HEK293 (cell line): ENCODE measurements around the gene RBM4B.

ENCODE experiments used
- CTCF ChIA-PET: fragments of 350-600 bp; formaldehyde crosslinking; extraction: SDS; loops from one replicate; lab custom pipeline; 2021; ENCODE audit warnings: antibody characterized with exemption; lab: Yijun Ruan, JAX
- POLR2A ChIA-PET: fragments of 300-600 bp; formaldehyde crosslinking; extraction: SDS; loops from one replicate; lab custom pipeline; 2020; ENCODE audit warnings: antibody characterized with exemption, inconsistent platforms; lab: Yijun Ruan, JAX
- H3K27ac ChIP-seq: fragments of 200-500 bp; sonication (Bioruptor generic); 2 replicates; pipeline ENCODE4 v1.5.1; 2014; ENCODE audit warnings: low read depth, low read length, control low read depth, inconsistent platforms; ENCODE audit errors: extremely low read depth
- H3K36me3 ChIP-seq, 2 experiments: fragments of 200-500 bp in 1 of 2; sonication (Bioruptor generic) in 1 of 2; 1 replicate in 1 of 2; 2 replicates in 1 of 2; pipeline ENCODE4 v1.5.1; 2014 to 2017; ENCODE audit warnings: inconsistent platforms in 2 of 2, low read length in 2 of 2; ENCODE audit not compliant: control insufficient read depth in 2 of 2, insufficient read depth in 1 of 2
- H3K4me1 ChIP-seq: fragments of 200-500 bp; sonication (Bioruptor generic); 2 replicates; pipeline ENCODE4 v1.5.1; 2014; ENCODE audit warnings: mild to moderate bottlenecking, low read length, inconsistent platforms; ENCODE audit not compliant: control insufficient read depth, insufficient read depth
- H3K4me3 ChIP-seq: 2 replicates; pipeline ENCODE4 v1.5.1; 2011; ENCODE audit warnings: low read depth, mild to moderate bottlenecking, control low read depth, low read length, moderate library complexity
- H3K9me3 ChIP-seq: fragments of 200-500 bp; sonication (Bioruptor generic); 2 replicates; pipeline ENCODE4 v1.5.1; 2014; ENCODE audit warnings: low read depth, low read length, inconsistent platforms; ENCODE audit not compliant: control insufficient read depth, insufficient read depth
- RBAK ChIP-seq: fragments of 450-650 bp; formaldehyde crosslinking; IDR thresholded peaks from 2 replicates; pipeline ENCODE4 v1.5.1; 2016; ENCODE audit warnings: missing biosample characterization, missing genetic modification characterization
- REPIN1 ChIP-seq: fragments of 450-650 bp; formaldehyde crosslinking; IDR thresholded peaks from 2 replicates; pipeline ENCODE4 v1.5.1; 2017; ENCODE audit warnings: missing biosample characterization, missing genetic modification characterization, low read depth
- SETDB1 ChIP-seq: IDR thresholded peaks from one replicate; pipeline ENCODE4 v1.6.1; 2017; ENCODE audit warnings: mild to moderate bottlenecking, low read length, moderate library complexity, mixed read lengths; ENCODE audit not compliant: insufficient read length
- ZBTB8A ChIP-seq: fragments of 450-650 bp; formaldehyde crosslinking; IDR thresholded peaks from 2 replicates; pipeline ENCODE4 v1.5.1; 2016; ENCODE audit warnings: missing biosample characterization, missing genetic modification characterization
- ZNF112 ChIP-seq: fragments of 450-650 bp; formaldehyde crosslinking; IDR thresholded peaks from 2 replicates; pipeline ENCODE4 v1.5.0; 2017; ENCODE audit warnings: missing biosample characterization, missing genetic modification characterization
- ZNF140 ChIP-seq: fragments of 450-650 bp; formaldehyde crosslinking; IDR thresholded peaks from 2 replicates; pipeline ENCODE4 v1.5.1; 2016; ENCODE audit warnings: missing biosample characterization, missing genetic modification characterization
- ZNF169 ChIP-seq: fragments of 450-650 bp; formaldehyde crosslinking; IDR thresholded peaks from 2 replicates; pipeline ENCODE4 v1.5.1; 2016; ENCODE audit warnings: missing biosample characterization, missing genetic modification characterization
- ZNF214 ChIP-seq: fragments of 450-650 bp; formaldehyde crosslinking; IDR thresholded peaks from 2 replicates; pipeline ENCODE4 v1.5.1; 2017; ENCODE audit warnings: missing biosample characterization, mild to moderate bottlenecking, missing genetic modification characterization, borderline replicate concordance
- ZNF335 ChIP-seq: fragments of 450-650 bp; formaldehyde crosslinking; conservative IDR thresholded peaks from 2 replicates; pipeline ENCODE4 v1.5.1; 2016; ENCODE audit warnings: missing biosample characterization, missing genetic modification characterization
- ZNF416 ChIP-seq: fragments of 450-650 bp; formaldehyde crosslinking; IDR thresholded peaks from 2 replicates; pipeline ENCODE4 v1.5.1; 2016; ENCODE audit warnings: missing biosample characterization, missing genetic modification characterization
- ZNF529 ChIP-seq: fragments of 450-650 bp; formaldehyde crosslinking; IDR thresholded peaks from 2 replicates; pipeline ENCODE4 v1.5.1; 2017; ENCODE audit warnings: missing genetic modification characterization, missing biosample characterization; ENCODE audit not compliant: insufficient replicate concordance
- ZNF544 ChIP-seq: fragments of 450-650 bp; formaldehyde crosslinking; IDR thresholded peaks from 2 replicates; pipeline ENCODE4 v1.5.0; 2017; ENCODE audit warnings: missing biosample characterization, missing genetic modification characterization
- ZNF677 ChIP-seq: fragments of 450-650 bp; IDR thresholded peaks from 2 replicates; pipeline ENCODE4 v1.5.0; 2018; ENCODE audit warnings: missing biosample characterization, mild to moderate bottlenecking, missing genetic modification characterization, moderate library complexity
- ZNF707 ChIP-seq: fragments of 450-650 bp; formaldehyde crosslinking; IDR thresholded peaks from 2 replicates; pipeline ENCODE4 v1.5.1; 2016; ENCODE audit warnings: missing biosample characterization, missing genetic modification characterization
- ZNF76 ChIP-seq: fragments of 450-650 bp; formaldehyde crosslinking; IDR thresholded peaks from 2 replicates; pipeline ENCODE4; 2016; ENCODE audit warnings: low read depth, missing biosample characterization, missing genetic modification characterization, borderline replicate concordance
- ZSCAN23 ChIP-seq: fragments of 450-650 bp; formaldehyde crosslinking; IDR thresholded peaks from 2 replicates; pipeline ENCODE4 v1.5.1; 2016; ENCODE audit warnings: missing biosample characterization, missing genetic modification characterization
- TF ChIP-seq, protein P1 (sequence below): fragments of 450-650 bp; formaldehyde crosslinking; IDR thresholded peaks from 2 replicates; pipeline ENCODE4 v1.5.1; 2016; ENCODE audit warnings: missing biosample characterization, missing genetic modification characterization
- TF ChIP-seq, protein P2 (sequence below): fragments of 450-650 bp; formaldehyde crosslinking; IDR thresholded peaks from 2 replicates; pipeline ENCODE4 v1.5.1; 2016; ENCODE audit warnings: missing biosample characterization, missing genetic modification characterization
- TF ChIP-seq, protein P3 (sequence below): fragments of 450-650 bp; formaldehyde crosslinking; IDR thresholded peaks from 2 replicates; pipeline ENCODE4 v1.5.1; 2016; ENCODE audit warnings: missing biosample characterization, missing genetic modification characterization

The RBM4B gene

GRCh38 chr11:66701432-66702240, 23.9 kb upstream of the RBM4B start:
- H3K9me3 ChIP-seq: no peaks in the 10 kb centered on the region
- TF ChIP-seq REPIN1 (tag by site-specific recombination): no peak
- TF ChIP-seq ZNF529 (tag by site-specific recombination): no peak
- no peak for TF ChIP-seq ZNF416
- TF ChIP-seq, all 188 proteins: peak for 0
- Histone ChIP-seq H3K27ac (no peak overlapping the region), H3K36me3 (peaks cover 11 to 74% of the 10 kb centered on the region in 2 experiments; a peak in 2 of 3 replicates), H3K4me1 (no peaks in the 10 kb centered on the region), H3K4me3 (no peak overlapping the region)
- POLR2A ChIA-PET: interaction anchor here (0.5 kb wide), 1 partner anchor 424 kb away, joined by 3 read pairs; no protein-coding TSS in a partner anchor
- CTCF ChIA-PET: interaction anchor here (0.6 kb wide), 1 partner anchor 211 kb away, joined by 4 read pairs; no protein-coding TSS in a partner anchor

DNA sequence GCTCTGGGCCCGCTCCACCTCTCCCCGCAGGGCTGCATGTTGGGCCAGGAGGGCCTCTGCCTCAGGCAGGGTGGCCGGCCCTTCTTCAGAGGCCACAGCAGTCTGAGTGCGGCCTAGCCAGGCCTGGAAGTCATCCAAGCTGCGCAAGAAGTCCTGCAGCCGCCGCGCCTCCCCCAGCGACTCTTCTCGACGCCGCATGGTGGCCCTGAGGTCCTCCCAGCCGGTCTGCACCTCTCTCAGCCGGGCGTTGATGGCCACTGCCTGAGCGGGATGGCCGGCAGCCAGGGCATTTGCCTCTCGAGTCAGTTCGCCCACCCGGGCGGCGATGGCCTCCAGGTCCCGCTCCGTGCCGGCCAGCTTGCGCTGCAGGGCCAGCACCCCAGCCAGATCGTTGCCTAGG, 23.1 kb upstream of the RBM4B start:
- TF ChIP-seq ZNF416 (no peak), ZNF140 (tag by site-specific recombination) (no peak), ZNF76 (tag by site-specific recombination) (no peak), SETDB1 (no peak), ZNF112 (tag by site-specific recombination) (no peak), REPIN1 (tag by site-specific recombination) (no peak), RBAK (tag by site-specific recombination) (no peak), ZNF529 (tag by site-specific recombination) (no peak), ZNF707 (tag by site-specific recombination) (no peak), ZNF214 (tag by site-specific recombination) (no peak), ZBTB8A (tag by site-specific recombination) (no peak), ZNF335 (tag by site-specific recombination) (no peak), ZNF677 (tag by site-specific recombination) (no peak), ZSCAN23 (tag by site-specific recombination) (no peak), ZNF544 (no peak), ZNF169 (no peak)
- TF ChIP-seq, protein P1, sequence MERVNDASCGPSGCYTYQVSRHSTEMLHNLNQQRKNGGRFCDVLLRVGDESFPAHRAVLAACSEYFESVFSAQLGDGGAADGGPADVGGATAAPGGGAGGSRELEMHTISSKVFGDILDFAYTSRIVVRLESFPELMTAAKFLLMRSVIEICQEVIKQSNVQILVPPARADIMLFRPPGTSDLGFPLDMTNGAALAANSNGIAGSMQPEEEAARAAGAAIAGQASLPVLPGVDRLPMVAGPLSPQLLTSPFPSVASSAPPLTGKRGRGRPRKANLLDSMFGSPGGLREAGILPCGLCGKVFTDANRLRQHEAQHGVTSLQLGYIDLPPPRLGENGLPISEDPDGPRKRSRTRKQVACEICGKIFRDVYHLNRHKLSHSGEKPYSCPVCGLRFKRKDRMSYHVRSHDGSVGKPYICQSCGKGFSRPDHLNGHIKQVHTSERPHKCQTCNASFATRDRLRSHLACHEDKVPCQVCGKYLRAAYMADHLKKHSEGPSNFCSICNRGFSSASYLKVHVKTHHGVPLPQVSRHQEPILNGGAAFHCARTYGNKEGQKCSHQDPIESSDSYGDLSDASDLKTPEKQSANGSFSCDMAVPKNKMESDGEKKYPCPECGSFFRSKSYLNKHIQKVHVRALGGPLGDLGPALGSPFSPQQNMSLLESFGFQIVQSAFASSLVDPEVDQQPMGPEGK (tag by site-specific recombination): no peak
- TF ChIP-seq, protein P2, sequence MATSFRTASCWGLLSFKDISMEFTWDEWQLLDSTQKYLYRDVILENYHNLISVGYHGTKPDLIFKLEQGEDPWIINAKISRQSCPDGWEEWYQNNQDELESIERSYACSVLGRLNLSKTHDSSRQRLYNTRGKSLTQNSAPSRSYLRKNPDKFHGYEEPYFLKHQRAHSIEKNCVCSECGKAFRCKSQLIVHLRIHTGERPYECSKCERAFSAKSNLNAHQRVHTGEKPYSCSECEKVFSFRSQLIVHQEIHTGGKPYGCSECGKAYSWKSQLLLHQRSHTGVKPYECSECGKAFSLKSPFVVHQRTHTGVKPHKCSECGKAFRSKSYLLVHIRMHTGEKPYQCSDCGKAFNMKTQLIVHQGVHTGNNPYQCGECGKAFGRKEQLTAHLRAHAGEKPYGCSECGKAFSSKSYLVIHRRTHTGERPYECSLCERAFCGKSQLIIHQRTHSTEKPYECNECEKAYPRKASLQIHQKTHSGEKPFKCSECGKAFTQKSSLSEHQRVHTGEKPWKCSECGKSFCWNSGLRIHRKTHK (tag by site-specific recombination): no peak
- TF ChIP-seq, protein P3, sequence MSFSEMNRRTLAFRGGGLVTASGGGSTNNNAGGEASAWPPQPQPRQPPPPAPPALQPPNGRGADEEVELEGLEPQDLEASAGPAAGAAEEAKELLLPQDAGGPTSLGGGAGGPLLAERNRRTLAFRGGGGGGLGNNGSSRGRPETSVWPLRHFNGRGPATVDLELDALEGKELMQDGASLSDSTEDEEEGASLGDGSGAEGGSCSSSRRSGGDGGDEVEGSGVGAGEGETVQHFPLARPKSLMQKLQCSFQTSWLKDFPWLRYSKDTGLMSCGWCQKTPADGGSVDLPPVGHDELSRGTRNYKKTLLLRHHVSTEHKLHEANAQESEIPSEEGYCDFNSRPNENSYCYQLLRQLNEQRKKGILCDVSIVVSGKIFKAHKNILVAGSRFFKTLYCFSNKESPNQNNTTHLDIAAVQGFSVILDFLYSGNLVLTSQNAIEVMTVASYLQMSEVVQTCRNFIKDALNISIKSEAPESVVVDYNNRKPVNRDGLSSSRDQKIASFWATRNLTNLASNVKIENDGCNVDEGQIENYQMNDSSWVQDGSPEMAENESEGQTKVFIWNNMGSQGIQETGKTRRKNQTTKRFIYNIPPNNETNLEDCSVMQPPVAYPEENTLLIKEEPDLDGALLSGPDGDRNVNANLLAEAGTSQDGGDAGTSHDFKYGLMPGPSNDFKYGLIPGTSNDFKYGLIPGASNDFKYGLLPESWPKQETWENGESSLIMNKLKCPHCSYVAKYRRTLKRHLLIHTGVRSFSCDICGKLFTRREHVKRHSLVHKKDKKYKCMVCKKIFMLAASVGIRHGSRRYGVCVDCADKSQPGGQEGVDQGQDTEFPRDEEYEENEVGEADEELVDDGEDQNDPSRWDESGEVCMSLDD: no peak
- TF ChIP-seq, all 188 proteins: peak for 0

More for the DNA sequence above, 23.1 kb upstream of the RBM4B start:
- H3K27ac ChIP-seq: no peak overlapping the region
- H3K4me1 ChIP-seq: no peaks in the 10 kb centered on the region
- ChIA-PET POLR2A (no interaction called here), CTCF (interaction anchor here (0.6 kb wide), 1 partner anchor 37 kb away, joined by 9 read pairs; no protein-coding TSS in a partner anchor)
- no peak overlapping the region for H3K4me3 ChIP-seq
- peaks cover 11 to 79% of the 10 kb centered on the region in 2 experiments; a peak in 2 of 3 replicates for H3K36me3 ChIP-seq
- no peaks in the 10 kb centered on the region for H3K9me3 ChIP-seq
